ENCODE measurements around the gene ABHD12.

ABHD12 gene

DNA sequence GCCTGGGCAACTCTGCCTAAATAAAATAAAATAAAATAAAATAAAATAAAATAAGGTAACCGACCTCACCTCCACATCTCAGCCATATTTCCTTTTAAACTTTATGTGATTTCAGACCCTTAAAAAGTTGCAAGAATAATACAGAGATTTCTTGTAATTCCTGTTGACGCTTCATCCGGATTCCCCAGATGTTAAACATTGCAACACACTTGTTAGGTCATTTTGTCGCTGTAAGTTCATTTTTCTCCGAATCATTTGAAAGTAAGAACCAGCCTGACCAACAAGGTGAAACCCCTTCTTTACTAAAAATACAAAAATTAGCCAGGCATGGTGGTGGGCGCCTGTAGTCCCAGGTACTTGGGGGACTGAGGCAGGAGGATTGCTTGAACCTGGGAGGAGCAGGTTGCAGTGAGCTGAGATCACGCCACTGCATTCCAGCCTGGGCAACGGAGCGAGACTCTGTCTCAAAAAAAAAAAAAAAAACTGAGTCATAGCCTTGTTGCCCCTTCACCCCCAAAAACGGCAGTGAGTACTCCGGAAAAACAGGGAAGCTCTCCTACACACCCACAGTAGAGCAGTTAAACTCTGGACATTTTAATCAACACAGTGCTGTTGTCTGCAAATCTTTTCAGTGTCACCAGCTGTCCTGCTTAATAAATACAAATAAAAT, 136.9 kb downstream of the ABHD12 start:
- no peak for DNase-seq

DNA sequence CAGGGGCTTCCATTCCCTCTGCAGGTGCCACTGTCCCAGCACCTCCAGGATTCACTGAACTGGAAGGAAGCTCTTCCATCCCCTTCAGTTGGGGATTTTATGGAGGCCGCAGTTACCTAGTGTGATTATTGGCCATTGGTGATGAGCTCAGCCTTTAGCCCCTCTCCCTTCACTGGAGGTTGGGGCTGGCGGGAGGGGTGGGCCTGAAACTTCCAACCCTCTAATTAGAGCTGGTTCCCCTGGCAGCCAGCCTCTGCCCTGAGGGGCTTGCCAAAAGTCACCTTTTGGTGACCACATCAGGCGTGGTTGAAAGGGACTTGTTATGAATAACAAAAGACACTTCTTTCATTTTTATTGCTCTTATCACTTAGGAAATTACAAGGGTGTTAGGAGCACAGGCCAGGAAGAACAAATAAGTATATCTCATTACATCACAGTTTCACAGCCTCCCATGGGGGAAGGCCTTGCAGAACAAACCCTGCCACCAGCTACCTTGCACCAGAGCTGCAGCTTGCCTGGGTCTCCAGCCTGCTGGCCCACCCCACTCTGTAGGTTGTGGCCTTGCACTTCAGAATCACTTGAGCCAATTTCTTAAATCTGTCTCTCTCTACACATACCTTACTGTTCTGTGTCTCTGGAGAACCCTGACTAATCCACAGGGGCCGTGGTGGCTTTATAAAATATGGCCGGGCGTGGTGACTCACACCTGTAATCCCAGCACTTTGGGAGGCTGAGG, 137.8 kb downstream of the ABHD12 start:
- DNase-seq: peak; percentile 5

DNA sequence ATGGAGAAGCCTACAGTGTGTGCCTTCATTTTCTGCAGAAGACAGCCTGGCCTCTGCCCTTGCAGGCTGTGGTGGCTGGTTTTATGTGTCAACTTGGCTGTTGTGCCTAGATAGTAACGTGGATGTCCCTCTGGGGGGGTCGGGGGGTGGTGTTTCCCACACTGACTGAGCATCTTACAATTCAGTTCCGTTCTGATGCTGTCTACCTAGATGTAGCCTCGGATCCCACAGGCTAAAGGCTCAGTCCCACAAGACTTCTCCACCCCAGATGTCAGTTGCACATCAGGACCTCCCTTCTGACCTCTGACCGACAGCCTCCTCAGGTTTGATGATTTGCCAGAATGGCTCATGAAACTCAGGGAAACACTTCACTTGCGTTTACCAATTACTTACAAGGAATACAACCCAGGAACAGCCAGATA, 138.4 kb downstream of the ABHD12 start:
- no peak for DNase-seq

DNA sequence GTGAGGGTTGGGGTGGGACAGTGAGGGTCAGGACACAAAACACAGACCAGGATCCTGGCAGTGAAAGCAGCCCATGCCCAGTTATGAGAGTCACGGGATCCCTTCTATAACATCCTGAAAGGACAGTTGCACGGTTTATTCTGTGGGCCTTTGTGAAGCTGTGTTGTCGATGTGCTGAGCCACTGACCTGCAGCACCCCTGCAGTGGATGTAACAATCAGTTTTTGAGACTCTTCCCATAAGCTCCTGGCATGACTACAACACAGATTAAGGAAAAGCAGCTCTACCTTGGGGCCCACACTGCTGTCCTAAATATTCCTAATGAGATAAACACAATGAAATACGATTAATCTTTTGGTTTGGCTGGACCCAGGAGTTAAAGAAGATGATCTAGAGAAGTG, 139.1 kb downstream of the ABHD12 start:
- no peak for DNase-seq

DNA sequence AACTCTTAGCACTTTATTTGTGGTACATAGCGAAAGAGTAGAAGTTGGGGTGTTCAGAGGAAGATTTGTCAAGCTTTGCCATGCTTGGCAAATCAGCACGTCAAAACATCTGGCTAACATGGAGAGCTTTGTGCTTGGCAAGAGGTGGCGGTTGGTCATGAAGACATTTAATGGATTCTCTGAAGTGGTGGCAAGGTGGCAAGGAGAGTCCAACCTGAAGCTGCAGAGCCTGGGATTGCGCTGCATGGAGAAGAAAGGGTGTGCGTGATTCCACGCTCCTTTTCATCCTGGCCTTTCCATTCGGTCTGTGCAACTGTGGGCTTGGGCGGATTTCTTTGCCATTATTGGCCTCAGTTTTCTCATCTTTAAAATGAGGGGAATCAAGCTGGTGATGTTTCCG, 139.6 kb downstream of the ABHD12 start:
- DNase-seq: no peak

DNA sequence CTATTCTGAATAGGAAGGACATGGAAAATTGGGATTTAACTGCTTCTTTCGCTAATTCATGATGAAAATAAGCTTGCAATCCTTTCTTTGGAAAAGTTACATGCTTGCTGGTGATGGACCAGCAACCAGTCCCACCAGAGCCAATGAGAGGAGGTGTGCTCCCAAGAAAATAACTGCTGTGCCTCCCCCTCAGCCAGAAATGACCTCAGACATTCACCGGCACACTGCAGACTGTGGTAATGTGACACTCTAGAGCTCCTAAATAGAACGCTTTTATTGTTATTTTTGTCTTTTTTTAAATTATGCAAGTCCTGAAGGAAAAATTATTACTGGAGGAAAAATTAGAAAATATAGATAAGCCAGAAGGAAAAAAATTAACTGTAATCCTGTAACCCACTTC, 140.1 kb downstream of the ABHD12 start:
- no peak for DNase-seq

Measured in GF-D8 (cell line).